ENCODE results near the gene SLC25A38. TPM values are rescaled to one million over a fixed set of nuclear protein-coding genes. Genes with fewer than 3 reads are reported as not detected.

SLC25A38 gene
- total and polyA plus RNA-seq, 3 donors from 2014 or later, result 41.8 to 52.9 (median 46.1) TPM

DNA sequence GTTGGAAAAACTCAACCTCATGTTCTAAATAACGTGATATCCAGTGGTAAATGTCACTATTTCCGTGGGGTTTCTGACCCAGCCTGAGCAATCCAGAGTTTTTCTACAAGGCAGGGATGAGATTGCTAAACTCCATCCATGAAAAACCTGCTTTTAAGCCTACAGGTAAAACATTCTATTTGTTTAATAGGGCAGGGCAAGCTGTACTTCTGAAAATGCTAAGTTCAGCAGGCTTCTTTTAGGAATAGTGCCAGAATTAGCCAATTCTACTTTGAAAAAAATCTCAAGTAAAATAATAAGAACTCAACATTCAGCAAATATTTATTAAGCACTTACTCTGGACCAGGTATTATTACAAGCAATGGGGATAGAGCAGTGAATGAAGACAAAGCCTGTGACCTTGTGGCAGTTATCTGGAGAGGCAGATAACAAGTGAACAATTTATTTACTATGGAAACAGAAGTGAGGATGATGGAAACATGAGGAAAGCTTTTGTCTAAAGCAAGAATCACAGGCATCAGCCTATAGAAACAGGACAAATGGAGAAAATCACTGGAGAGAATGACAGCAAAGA lies 36.7 kb downstream of the SLC25A38 start:
- intact Hi-C loops (cut with DNase I; ENCODE audit: low total_unique reads), result no loop called here

DNA sequence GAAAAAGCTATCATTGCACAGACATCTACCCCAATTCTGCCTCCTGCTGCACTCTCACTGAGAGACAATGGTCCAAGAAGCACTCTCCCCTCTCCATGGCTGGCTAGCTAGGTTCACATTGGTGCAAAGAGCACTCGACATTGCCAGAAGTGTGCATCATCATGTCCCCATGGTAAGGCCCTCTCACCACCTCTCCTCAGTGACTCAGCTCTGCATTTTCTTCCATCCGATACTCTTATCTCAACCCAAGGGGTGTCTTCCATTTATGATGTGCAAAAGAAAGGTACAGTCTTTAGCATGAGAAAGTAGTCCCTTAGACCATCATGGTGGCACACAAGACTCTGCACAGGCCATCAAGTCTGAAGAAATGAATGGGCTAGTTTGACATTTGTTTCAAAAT lies 37.4 kb downstream of the SLC25A38 start:
- Histone ChIP-seq H3K27me3 (no peaks in the 10 kb centered on the region), H3K36me3 (ENCODE audit: low read depth, missing control alignments) (no peaks in the 10 kb centered on the region), H3K27ac (no peak overlapping the region), H3K4me3 (no peak overlapping the region), H3K9me3 (no peaks in the 10 kb centered on the region), H3K4me1 (no peaks in the 10 kb centered on the region)
- TF ChIP-seq, protein P1, sequence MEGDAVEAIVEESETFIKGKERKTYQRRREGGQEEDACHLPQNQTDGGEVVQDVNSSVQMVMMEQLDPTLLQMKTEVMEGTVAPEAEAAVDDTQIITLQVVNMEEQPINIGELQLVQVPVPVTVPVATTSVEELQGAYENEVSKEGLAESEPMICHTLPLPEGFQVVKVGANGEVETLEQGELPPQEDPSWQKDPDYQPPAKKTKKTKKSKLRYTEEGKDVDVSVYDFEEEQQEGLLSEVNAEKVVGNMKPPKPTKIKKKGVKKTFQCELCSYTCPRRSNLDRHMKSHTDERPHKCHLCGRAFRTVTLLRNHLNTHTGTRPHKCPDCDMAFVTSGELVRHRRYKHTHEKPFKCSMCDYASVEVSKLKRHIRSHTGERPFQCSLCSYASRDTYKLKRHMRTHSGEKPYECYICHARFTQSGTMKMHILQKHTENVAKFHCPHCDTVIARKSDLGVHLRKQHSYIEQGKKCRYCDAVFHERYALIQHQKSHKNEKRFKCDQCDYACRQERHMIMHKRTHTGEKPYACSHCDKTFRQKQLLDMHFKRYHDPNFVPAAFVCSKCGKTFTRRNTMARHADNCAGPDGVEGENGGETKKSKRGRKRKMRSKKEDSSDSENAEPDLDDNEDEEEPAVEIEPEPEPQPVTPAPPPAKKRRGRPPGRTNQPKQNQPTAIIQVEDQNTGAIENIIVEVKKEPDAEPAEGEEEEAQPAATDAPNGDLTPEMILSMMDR (IDR thresholded peaks at IDR 0.05), result no peak
- TF ChIP-seq POLR2A (IDR thresholded peaks at IDR 0.05), result no peak
- intact Hi-C loops (cut with DNase I; ENCODE audit: low total_unique reads), result no loop called here
- WGBS, 2 donors, result 88 to 97% methylated on average over 2 of the region's 2 CpGs
- DNase-seq, result no peak

More for the DNA sequence above, 36.7 kb downstream of the SLC25A38 start:
- TF ChIP-seq POLR2A (IDR thresholded peaks at IDR 0.05), result no peak
- TF ChIP-seq, protein P1 (IDR thresholded peaks at IDR 0.05), result no peak
- Histone ChIP-seq H3K27ac (no peak overlapping the region), H3K4me1 (no peaks in the 10 kb centered on the region), H3K9me3 (no peaks in the 10 kb centered on the region), H3K4me3 (no peak overlapping the region), H3K27me3 (no peaks in the 10 kb centered on the region), H3K36me3 (ENCODE audit: low read depth, missing control alignments) (no peaks in the 10 kb centered on the region)
- no peak for DNase-seq
- 84 to 88% methylated on average over 2 of the region's 2 CpGs for WGBS, 2 donors

DNA sequence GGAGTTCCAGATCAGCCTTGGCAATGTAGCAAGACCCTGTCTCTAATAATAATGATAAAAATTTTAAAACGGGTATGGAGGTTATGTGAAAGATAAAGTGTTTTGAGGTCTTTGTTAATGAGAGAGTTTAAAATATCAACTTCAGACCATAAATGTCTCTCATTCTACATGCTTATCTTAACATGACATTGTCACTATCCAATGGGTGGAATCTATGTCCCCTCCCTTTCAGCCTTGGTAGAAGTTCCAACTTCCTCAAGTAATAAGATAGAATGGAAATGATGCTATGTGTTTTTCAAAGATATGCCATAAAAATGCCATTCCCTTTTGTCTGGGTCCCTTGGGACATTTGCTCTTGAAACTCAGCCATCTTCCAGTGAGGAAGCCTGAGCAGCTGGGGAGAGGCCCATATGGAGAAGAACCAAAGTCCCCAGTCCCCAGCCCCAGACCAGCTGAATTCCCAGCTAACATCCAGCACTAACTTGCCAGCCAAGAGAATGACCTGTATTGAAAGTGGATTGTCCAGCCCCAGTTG lies 40.3 kb downstream of the SLC25A38 start:
- Histone ChIP-seq H3K36me3 (ENCODE audit: low read depth, missing control alignments) (no peaks in the 10 kb centered on the region), H3K4me3 (no peak overlapping the region), H3K4me1 (no peaks in the 10 kb centered on the region), H3K27me3 (no peaks in the 10 kb centered on the region), H3K27ac (no peak overlapping the region), H3K9me3 (no peaks in the 10 kb centered on the region)
- intact Hi-C loops (cut with DNase I; ENCODE audit: low total_unique reads), result no loop called here
- no peak for DNase-seq
- 58 to 66% methylated on average over 1 of the region's 1 CpG for WGBS, 2 donors
- no peak for TF ChIP-seq POLR2A (IDR thresholded peaks at IDR 0.05)
- TF ChIP-seq, protein P1 (IDR thresholded peaks at IDR 0.05), result no peak

DNA sequence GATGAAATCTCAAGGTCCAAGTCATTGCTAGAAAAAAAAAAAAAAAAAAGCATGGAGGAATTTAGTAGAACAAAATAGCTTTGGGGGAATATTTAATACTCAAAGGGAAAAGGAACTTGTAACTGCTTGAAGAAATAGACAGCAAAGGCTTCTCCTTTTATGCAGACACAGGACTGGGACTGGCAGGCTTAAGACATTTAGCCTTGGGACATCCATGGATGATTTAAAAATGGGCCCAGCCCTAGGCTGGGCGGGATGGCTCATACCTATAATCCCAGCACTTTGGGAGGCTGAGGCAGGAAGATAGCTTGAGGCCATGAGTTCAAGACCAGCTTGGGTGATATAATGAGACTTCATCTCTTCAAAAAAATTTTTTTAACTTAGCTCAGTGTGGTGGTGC lies 43.1 kb downstream of the SLC25A38 start:
- WGBS, 2 donors, result 0 to 57% methylated on average over 1 of the region's 1 CpG
- Histone ChIP-seq H3K36me3 (ENCODE audit: low read depth, missing control alignments) (no peaks in the 10 kb centered on the region), H3K9me3 (no peaks in the 10 kb centered on the region), H3K4me3 (no peak overlapping the region), H3K4me1 (no peaks in the 10 kb centered on the region), H3K27ac (no peak overlapping the region), H3K27me3 (no peaks in the 10 kb centered on the region)
- intact Hi-C loops (cut with DNase I; ENCODE audit: low total_unique reads), result no loop called here
- DNase-seq, result no peak
- no peak for TF ChIP-seq POLR2A (IDR thresholded peaks at IDR 0.05)
- TF ChIP-seq, protein P1 (IDR thresholded peaks at IDR 0.05), result no peak

- intact Hi-C loops (cut with DNase I; ENCODE audit: low total_unique reads), result no loop called here
- WGBS, 2 donors, result 84 to 86% methylated on average over 1 of the region's 1 CpG
- Histone ChIP-seq H3K4me3 (no peak overlapping the region), H3K9me3 (no peaks in the 10 kb centered on the region), H3K4me1 (no peaks in the 10 kb centered on the region), H3K27me3 (no peaks in the 10 kb centered on the region), H3K27ac (no peak overlapping the region), H3K36me3 (ENCODE audit: low read depth, missing control alignments) (no peaks in the 10 kb centered on the region)
- TF ChIP-seq, protein P1 (IDR thresholded peaks at IDR 0.05), result no peak
- no peak for TF ChIP-seq POLR2A (IDR thresholded peaks at IDR 0.05)
- no peak for DNase-seq
Observed at GRCh38 chr3:39427506-39427905, 44.3 kb downstream of the SLC25A38 start.
